Muscle of leg (tissue), 11 donors: Measurements from ENCODE around the gene TMEM38B. TPM values are rescaled to one million over a fixed set of nuclear protein-coding genes. Genes with fewer than 3 reads are reported as not detected.
"Not testable (repeated sequence)": the region's sequence is repeated elsewhere in the genome, so short reads cannot be mapped to it uniquely, and the experiment has no call there.

Source experiments
- DNase-seq: peaks from one replicate; pipeline ENCODE4 v3.0.0; 2013
- H3K27ac ChIP-seq: one replicate; pipeline ENCODE4 v1.5.1; 2013; ENCODE audit warnings: mild to moderate bottlenecking, low read length, control low read depth
- H3K27me3 ChIP-seq: one replicate; pipeline ENCODE4 v1.6.1; 2013; ENCODE audit warnings: low read length; ENCODE audit not compliant: control insufficient read depth, insufficient read depth
- H3K36me3 ChIP-seq: one replicate; pipeline ENCODE4 v1.6.1; 2013; ENCODE audit warnings: low read length; ENCODE audit not compliant: control insufficient read depth, insufficient read depth
- H3K4me1 ChIP-seq: one replicate; pipeline ENCODE4 v1.6.1; 2013; ENCODE audit warnings: low read length; ENCODE audit not compliant: control insufficient read depth, insufficient read depth
- H3K4me3 ChIP-seq: one replicate; pipeline ENCODE4 v1.5.1; 2013; ENCODE audit warnings: low read length, control low read depth
- H3K9me3 ChIP-seq: replicated peaks from 2 replicates; pipeline ENCODE4 v1.6.1; 2013; ENCODE audit warnings: low read depth, low read length; ENCODE audit not compliant: control insufficient read depth
- WGBS: methylation state at CpG from one replicate; pipeline ENCODE4 v1.1.5; 2013; ENCODE audit warnings: missing lambda C conversion rate; ENCODE audit not compliant: insufficient coverage; 5-methylcytosine and 5-hydroxymethylcytosine counted together
- polyA plus RNA-seq, 8 donors: library from polyadenylated mRNA; unstranded; fragments of 120-200 nt; gene quantifications; one replicate each; pipeline versions ENCODE4 v1.2.1 to v1.2.3, GENCODE V29; 2013; ENCODE audit warnings: inconsistent platforms in 1 of 8, low replicate concordance in 1 of 8; ENCODE audit not compliant: insufficient read length in 8 of 8, insufficient read depth in 1 of 8
- total RNA-seq: library from RNA; stranded (reverse); fragments of 120-200 nt; gene quantifications from one replicate; pipeline ENCODE4 v1.2.4, GENCODE V29; 2013

Gene TMEM38B
- total and polyA plus RNA-seq, 9 donors, result 42.2 to 79.4 (median 54.3) TPM

DNA sequence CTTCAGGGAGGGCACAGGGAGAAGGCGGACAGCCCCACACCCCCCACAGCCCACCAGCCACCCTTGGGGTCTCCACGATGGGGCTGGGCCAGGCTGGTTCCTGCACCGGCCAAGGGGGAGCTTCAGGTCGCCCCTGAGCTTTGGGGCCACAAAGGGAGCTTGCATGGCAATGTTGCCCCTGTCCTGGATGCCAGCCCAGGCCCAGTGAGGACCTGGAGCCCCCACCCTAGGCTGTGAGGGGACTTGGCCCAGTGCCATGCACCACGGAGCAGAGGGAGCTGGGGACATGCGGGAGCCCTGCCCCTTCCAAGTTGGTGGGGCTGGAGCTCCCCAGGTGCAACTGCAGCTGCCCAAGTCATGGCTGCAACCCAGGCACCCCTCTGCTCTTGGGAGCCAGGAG, 18.4 kb downstream of the TMEM38B start:
- peaks cover 2% of the 10 kb centered on the region for H3K36me3 ChIP-seq

DNA sequence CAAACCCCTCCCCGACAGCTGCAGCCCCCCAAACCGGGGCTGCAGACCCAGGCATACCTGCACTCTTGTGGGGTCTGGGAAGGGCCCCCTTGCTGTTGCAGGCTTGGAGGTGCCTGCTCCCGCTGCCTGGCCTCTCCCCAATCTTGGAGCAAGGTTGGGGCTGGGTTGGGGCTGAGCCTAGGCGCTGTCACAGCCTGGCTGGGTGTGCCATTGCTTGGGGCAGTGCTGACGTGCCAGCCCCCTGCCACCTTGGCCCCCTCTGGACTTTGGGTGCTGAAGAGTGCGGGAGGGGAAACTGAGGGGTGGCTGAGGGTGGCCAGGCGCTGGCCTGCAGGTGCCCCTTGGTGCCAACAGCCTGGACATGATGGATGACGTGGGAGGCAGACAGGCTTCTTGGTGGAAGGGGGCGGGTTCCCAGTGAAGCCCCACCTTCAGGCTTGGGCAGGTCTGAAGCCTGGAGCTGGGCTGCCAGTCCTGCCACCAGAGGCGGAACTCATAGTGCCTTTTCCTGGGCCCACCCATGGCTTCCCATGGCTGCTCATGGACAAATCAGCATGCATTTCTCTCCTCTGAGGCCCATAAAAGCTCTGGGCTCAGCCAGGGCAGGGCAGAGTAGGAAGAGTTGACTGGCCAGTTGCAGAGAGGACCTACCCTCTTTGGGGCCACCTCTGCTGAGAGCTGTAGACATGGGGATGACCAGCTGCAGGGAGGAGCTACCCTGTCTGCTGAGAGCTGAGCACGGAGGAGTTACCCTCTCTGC, 19.1 kb downstream of the TMEM38B start:
- no peak overlapping the region for H3K4me3 ChIP-seq
- H3K4me1 ChIP-seq, result no peaks in the 10 kb centered on the region
- no peaks in the 10 kb centered on the region for H3K9me3 ChIP-seq
- H3K27ac ChIP-seq, result no peak overlapping the region
- H3K27me3 ChIP-seq, result no peaks in the 10 kb centered on the region
- 98% methylated on average over 9 of the region's 11 CpGs for WGBS
- DNase-seq, result no peak
- peaks cover 2% of the 10 kb centered on the region for H3K36me3 ChIP-seq

More for the DNA sequence above, 18.4 kb downstream of the TMEM38B start:
- Histone ChIP-seq H3K4me1 (no peaks in the 10 kb centered on the region), H3K4me3 (no peak overlapping the region), H3K27ac (no peak overlapping the region), H3K27me3 (no peaks in the 10 kb centered on the region), H3K9me3 (no peaks in the 10 kb centered on the region)
- 77% methylated on average over 5 of the region's 6 CpGs for WGBS
- no peak for DNase-seq

DNA sequence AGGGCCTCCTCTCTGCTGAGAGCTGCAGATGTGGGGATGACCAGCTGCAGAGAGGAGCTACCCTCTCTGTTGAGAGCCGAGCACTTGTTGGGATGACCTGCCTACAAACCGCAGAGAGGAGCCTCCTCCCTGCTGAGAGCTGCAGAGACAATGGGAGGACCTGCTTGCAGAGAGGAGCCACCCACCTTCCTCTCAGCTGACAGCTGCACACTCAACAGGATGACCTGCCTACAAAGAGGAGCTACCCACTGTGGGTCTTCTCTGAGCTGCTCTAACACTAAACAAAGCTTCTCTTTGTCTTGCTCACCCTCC, 19.6 kb downstream of the TMEM38B start:
- no peaks in the 10 kb centered on the region for H3K4me1 ChIP-seq
- H3K36me3 ChIP-seq, result peaks cover 2% of the 10 kb centered on the region
- no peaks in the 10 kb centered on the region for H3K27me3 ChIP-seq
- DNase-seq, result no peak
- WGBS, result no CpG with 5 or more reads among the region's 2 CpGs
- H3K27ac ChIP-seq, result no peak overlapping the region
- no peaks in the 10 kb centered on the region for H3K9me3 ChIP-seq
- H3K4me3 ChIP-seq, result no peak overlapping the region

DNA sequence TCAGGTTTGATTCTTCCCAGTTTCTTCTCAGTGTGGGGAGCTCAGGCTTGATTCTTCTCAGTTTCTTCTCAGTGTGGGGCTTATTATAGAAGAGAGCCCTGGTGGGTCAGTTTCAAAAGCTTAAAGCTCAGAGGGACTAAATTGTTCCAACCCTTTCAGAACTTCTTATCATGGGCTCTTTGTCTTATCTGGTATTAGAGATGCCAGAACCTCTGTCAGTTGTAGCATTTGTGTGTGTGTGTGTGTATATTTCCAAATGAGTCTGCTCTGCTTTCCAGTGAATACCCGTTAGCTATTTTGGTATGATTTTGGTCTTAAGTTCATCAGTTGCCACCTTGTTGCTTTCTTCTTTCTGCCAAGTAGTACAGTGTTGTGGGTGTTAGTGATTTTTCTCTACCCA, 21.8 kb downstream of the TMEM38B start:
- Histone ChIP-seq H3K4me1 (no peaks in the 10 kb centered on the region), H3K9me3 (no peaks in the 10 kb centered on the region), H3K27ac (no peak overlapping the region), H3K4me3 (no peak overlapping the region), H3K36me3 (peaks cover 2% of the 10 kb centered on the region), H3K27me3 (no peaks in the 10 kb centered on the region)
- no peak for DNase-seq
- no CpG with 5 or more reads among the region's 1 CpG for WGBS

DNA sequence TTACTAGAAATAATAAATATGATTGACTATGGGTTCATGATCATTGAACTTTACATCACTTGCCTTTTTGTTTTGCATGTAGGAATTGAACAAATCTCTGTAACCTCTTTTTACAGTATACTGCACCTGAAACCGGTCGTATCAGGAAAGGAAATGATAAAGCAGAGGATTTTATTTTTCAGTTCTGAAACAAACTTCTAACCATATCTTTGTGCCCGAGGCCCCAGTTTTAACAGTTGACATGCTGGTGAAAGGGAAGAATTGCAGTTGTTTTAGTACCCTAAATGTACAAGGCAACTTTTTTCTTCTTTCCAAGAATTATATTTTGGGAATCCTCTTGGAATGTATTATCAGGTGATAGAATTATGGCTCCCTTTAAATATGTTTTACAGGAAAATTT, 27.8 kb downstream of the TMEM38B start:
- no peak overlapping the region for H3K4me3 ChIP-seq

DNA sequence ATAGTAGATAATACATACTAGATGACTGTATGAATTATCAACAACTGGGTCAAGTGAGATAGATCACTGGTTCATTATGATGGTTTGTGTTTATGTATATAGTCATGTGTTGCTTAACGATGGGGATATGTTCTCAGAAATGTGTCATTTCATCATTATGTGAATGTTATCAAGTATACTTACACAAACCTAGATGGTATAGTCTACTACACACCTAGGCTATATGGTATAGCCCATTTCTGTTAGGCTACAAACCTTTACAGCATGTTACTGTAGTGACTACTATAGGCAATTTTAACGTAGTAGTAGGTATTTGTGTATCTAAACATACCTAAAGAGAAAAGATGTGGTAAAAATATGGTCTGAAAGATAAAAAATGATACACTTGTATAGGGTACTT, 31.0 kb downstream of the TMEM38B start:
- H3K27me3 ChIP-seq, result no peaks in the 10 kb centered on the region
- no peak overlapping the region for H3K4me3 ChIP-seq
- H3K27ac ChIP-seq, result no peak overlapping the region
- DNase-seq, result no peak
- WGBS, result no CpG with 5 or more reads among the region's 2 CpGs
- H3K4me1 ChIP-seq, result no peaks in the 10 kb centered on the region
- no peaks in the 10 kb centered on the region for H3K36me3 ChIP-seq
- no peaks in the 10 kb centered on the region for H3K9me3 ChIP-seq

More for the DNA sequence above, 27.8 kb downstream of the TMEM38B start:
- DNase-seq, result no peak
- no peaks in the 10 kb centered on the region for H3K36me3 ChIP-seq
- no peaks in the 10 kb centered on the region for H3K27me3 ChIP-seq
- no CpG with 5 or more reads among the region's 3 CpGs for WGBS
- no peak overlapping the region for H3K27ac ChIP-seq
- H3K9me3 ChIP-seq, result no peaks in the 10 kb centered on the region
- H3K4me1 ChIP-seq, result no peaks in the 10 kb centered on the region

DNA sequence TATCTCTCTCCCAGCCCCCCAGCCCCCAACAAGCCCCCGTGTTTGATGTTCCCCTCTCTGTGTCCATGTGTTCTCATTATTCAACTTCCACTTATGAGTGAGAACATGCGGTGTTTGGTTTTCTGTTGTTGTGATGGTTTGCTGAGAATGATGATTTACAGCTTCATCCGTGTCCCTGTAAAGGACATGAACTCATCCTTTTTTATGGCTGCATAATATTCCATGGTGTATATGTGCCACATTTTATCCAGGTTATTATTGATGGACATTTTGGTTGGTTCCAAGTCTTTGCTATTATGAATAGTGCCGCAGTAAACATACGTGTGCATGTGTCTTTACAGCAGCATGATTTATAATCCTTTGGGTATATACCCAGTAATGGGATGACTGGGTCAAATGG, 33.9 kb downstream of the TMEM38B start:
- no CpG with 5 or more reads among the region's 5 CpGs for WGBS
- H3K9me3 ChIP-seq, H3K4me1 ChIP-seq, H3K4me3 ChIP-seq, H3K27me3 ChIP-seq, H3K27ac ChIP-seq, H3K36me3 ChIP-seq, DNase-seq: not testable (repeated sequence)

DNA sequence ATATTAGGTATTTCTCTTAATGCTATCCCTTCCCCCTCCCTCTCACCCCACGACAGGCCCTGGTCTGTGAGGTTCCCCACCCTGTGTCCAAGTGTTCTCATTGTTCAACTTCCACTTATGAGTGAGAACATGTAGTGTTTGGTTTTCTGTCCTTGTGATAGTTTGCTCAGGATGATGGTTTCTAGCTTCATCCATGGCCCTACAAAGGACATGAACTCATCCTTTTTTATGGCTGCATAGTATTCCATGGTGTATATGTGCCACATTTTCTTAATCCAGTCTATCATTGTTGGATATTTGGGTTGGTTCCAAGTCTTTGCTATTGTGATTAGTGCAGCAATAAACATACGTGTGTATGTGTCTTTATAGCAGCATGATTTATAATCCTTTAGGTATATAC, 37.1 kb downstream of the TMEM38B start:
- not testable (repeated sequence) for H3K4me3 ChIP-seq, H3K27me3 ChIP-seq, H3K36me3 ChIP-seq, H3K27ac ChIP-seq, H3K4me1 ChIP-seq, DNase-seq
- peaks cover 14% of the 10 kb centered on the region for H3K9me3 ChIP-seq
- whole genome bisulfite sequencing, result no CpG with 5 or more reads among the region's 2 CpGs

DNA sequence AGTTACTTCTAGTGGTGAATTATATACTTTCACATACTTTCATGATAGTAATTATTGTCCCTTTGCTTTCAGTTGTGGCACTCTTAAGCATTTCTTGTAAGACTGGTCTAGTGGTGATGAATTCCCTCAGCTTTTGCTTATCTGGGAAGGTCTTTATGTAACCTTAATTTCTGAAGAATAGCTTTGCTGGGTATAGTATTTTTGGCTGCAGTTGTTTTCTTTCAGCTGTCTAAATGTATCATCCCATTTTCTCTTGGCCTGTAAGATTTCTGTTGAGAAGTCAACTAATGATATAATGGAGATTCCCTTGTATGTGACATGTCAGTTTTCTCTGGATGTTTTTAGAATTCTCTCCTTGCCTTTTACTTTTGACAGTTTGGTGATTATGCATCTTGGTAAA, 41.0 kb downstream of the TMEM38B start:
- no peak for DNase-seq
- Histone ChIP-seq H3K9me3 (peaks cover 24% of the 10 kb centered on the region), H3K27ac (no peak overlapping the region), H3K36me3 (peaks cover 2% of the 10 kb centered on the region), H3K4me3 (no peak overlapping the region), H3K4me1 (no peaks in the 10 kb centered on the region), H3K27me3 (no peaks in the 10 kb centered on the region)

DNA sequence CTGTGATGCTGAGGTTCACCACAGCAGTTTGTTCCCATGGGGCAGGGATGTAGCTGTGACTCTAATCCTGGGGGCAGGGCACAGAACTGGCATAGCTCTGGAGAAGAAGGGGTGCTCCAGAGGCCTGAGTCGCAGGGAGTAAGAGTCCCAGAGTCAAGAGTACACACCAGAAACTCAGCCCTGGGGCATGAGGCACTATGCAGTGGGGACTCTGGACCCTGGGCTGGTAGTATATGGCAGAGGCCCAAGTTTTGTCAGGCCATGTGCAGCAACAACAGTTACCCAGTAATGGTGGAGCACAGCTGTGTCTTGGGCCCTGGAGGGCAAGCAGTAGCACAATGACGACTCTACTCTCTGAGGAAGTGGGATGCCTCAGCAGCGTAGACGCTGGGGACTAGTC, 42.9 kb downstream of the TMEM38B start:
- Histone ChIP-seq H3K4me3 (no peak overlapping the region), H3K9me3 (peaks cover 23% of the 10 kb centered on the region), H3K27me3 (no peaks in the 10 kb centered on the region), H3K4me1 (no peaks in the 10 kb centered on the region), H3K27ac (no peak overlapping the region), H3K36me3 (peaks cover 2% of the 10 kb centered on the region)
- WGBS, result 100% methylated on average over 4 of the region's 4 CpGs
- DNase-seq, result no peak

DNA sequence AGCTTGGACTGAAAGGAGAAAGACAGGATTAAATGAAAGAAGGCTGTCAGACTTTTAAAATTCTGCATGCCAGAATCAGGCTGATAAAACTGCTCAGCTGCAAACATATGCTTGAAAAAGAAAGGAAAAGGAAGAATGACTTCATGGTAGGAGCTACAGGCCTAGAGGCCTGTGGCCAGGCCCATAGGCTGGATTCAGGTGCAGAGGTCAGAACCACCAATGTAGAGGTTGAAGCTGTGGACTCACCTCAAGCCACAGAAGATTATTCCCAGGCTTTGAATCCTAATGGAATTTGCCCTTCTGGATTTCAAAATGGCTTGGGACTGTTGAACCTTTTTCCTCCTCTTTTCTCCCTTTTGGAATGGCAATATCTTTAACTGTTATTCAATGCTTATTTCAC, 47.7 kb downstream of the TMEM38B start:
- no peak for DNase-seq
- Histone ChIP-seq H3K27me3 (no peaks in the 10 kb centered on the region), H3K9me3 (peaks cover 4% of the 10 kb centered on the region), H3K27ac (no peak overlapping the region), H3K4me1 (no peaks in the 10 kb centered on the region), H3K36me3 (no peaks in the 10 kb centered on the region), H3K4me3 (no peak overlapping the region)
